Stomach (tissue), 9 donors: Measurements from ENCODE around the gene PFDN4. TPM values are rescaled to one million over a fixed set of nuclear protein-coding genes. Genes with fewer than 3 reads are reported as not detected.

Experiments
- DNase-seq, 2 donors: peaks; one replicate each; pipeline versions ENCODE4 v3.0.0 to v3.0.0-alpha.2; 2013 to 2019
- H3K27ac ChIP-seq, 5 donors: fragments of 200-600 bp in 4 of 5; sonication (generic) in 4 of 5; one replicate each; pipeline ENCODE4 v1.5.1; 2013 to 2019; ENCODE audit warnings: mild to moderate bottlenecking in 1 of 5, moderate library complexity in 1 of 5
- H3K27me3 ChIP-seq, 3 donors: fragments of 200-600 bp; sonication (generic); one replicate each; pipeline ENCODE4 v1.5.1; 2017 to 2019; ENCODE audit warnings: mixed run types in 1 of 3
- H3K36me3 ChIP-seq, 4 donors: fragments of 200-600 bp; sonication (generic); 1 replicate in 3 of 4; 2 replicates in 1 of 4; pipeline ENCODE4 v1.5.1; 2016 to 2019
- H3K4me1 ChIP-seq, 4 donors: fragments of 200-600 bp; sonication (generic); one replicate each; pipeline ENCODE4 v1.5.1; 2016 to 2019
- H3K4me3 ChIP-seq, 4 donors: fragments of 200-600 bp; sonication (generic) in 3 of 4; one replicate each; pipeline ENCODE4 v1.5.1; 2016 to 2019; ENCODE audit warnings: mild to moderate bottlenecking in 1 of 4
- H3K9me3 ChIP-seq, 4 donors: fragments of 200-600 bp; sonication (generic); one replicate each; pipeline ENCODE4 v1.5.1; 2016 to 2019
- EP300 ChIP-seq: sonication (generic); formaldehyde crosslinking; IDR thresholded peaks from one replicate; pipeline ENCODE4 v1.6.1; 2017; ENCODE audit warnings: antibody characterized with exemption
- POLR2A ChIP-seq, 4 donors: fragments of 450-650 bp; IDR thresholded peaks; one replicate each; pipeline ENCODE4 v1.6.1; 2016; ENCODE audit warnings: antibody characterized with exemption in 4 of 4, control low read depth in 2 of 4, mild to moderate bottlenecking in 1 of 4, moderate library complexity in 1 of 4
- POLR2AphosphoS5 ChIP-seq, 3 donors: sonication (generic); formaldehyde crosslinking; IDR thresholded peaks; one replicate each; pipeline ENCODE4 v1.6.1; 2016; ENCODE audit warnings: antibody characterized with exemption in 3 of 3
- whole genome bisulfite sequencing, 5 donors: extraction: QIAGEN DNeasy Blood & Tissue Kit in 3 of 5; methylation state at CpG; one replicate each; pipeline versions ENCODE4 v1.1.5 to v1.1.7; 2013 to 2018; 5-methylcytosine and 5-hydroxymethylcytosine counted together
- intact Hi-C: fragments of 100-400 bp; cut with DNase I; formaldehyde crosslinking; loops from one replicate; pipeline ENCODE4 v1.15.1; 2023; ENCODE audit warnings: low total_unique reads
- polyA plus RNA-seq, 3 donors: library from polyadenylated mRNA; stranded (reverse); fragments of 200-250 nt; gene quantifications; one replicate each; pipeline ENCODE4 v1.2.3, GENCODE V29; 2013
- total RNA-seq, 5 donors: library from RNA; depleted of rRNA; stranded (reverse); fragments of >200 nt; gene quantifications; one replicate each; pipeline versions ENCODE4 v1.1.0 to v1.2.3, GENCODE V29; 2014 to 2016
- TF ChIP-seq, protein P1 (sequence below), 7 experiments: fragments of 450-650 bp in 4 of 7; fragments of 200-600 bp in 3 of 7; sonication (generic) in 3 of 7; IDR thresholded peaks; one replicate each; pipeline ENCODE4 v1.5.1; 2016 to 2019; ENCODE audit warnings: antibody characterized with exemption in 7 of 7, control low read depth in 2 of 7, mild to moderate bottlenecking in 1 of 7
- donor health status: healthy with polysubstance abuse.
- donor health status: Bipolar disorder and iron deficiency.
- donor health status: healthy.

The PFDN4 gene
- total and polyA plus RNA-seq, 8 donors, result 49.8 to 70.6 (median 63.1) TPM

DNA sequence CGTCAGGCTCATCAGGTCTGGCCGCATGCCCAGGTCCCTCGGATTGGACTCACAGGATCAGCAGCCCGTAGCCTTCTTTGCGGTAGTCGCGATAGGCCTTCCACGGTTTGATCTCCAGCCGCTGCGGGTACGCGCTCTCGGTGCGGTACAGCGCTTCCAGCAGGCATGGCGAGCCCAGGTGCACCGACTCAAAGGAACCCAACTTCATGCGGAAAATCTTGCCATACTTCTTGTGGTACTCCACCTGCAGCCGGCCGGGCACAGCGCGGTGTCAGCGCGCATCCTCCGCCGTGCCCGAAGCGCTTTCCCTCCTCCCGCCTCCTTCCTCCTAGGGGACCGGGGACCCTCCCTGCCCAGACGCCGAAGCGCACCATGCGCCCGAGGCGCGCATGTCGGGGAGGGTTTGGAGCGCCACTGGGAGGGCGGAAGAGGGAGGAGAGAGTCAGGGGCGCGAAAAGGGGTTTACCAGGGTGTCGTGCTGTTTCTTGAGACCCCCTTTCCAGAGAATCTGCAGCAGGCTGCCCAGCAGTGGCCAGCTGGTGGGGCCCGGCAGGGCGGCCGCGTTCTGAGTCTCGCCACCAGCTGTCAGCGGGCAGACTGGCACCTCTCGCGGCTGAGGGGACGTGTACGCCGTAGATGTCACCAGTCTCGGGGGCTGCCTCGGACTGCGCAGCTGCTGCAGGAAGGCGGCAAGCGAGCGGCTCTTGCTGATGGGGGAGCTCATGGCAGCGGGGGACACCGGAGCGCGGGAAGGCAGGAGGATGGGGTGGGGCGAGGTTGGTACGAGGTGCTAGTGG lies 34.8 kb upstream of the PFDN4 start:
- Histone ChIP-seq H3K27ac (no peak overlapping the region), H3K9me3 (no peaks in the 10 kb centered on the region), H3K4me1 (peaks cover 22 to 27% (median 25%) of the 10 kb centered on the region in 4 donors), H3K4me3 (peak overlapping the region in 2 of 4 donors; percentile 23 to 38), H3K27me3 (peaks cover 21 to 99% (median 49%) of the 10 kb centered on the region in 3 donors), H3K36me3 (no peaks in the 10 kb centered on the region)
- TF ChIP-seq, protein P1, sequence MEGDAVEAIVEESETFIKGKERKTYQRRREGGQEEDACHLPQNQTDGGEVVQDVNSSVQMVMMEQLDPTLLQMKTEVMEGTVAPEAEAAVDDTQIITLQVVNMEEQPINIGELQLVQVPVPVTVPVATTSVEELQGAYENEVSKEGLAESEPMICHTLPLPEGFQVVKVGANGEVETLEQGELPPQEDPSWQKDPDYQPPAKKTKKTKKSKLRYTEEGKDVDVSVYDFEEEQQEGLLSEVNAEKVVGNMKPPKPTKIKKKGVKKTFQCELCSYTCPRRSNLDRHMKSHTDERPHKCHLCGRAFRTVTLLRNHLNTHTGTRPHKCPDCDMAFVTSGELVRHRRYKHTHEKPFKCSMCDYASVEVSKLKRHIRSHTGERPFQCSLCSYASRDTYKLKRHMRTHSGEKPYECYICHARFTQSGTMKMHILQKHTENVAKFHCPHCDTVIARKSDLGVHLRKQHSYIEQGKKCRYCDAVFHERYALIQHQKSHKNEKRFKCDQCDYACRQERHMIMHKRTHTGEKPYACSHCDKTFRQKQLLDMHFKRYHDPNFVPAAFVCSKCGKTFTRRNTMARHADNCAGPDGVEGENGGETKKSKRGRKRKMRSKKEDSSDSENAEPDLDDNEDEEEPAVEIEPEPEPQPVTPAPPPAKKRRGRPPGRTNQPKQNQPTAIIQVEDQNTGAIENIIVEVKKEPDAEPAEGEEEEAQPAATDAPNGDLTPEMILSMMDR (IDR thresholded peaks at IDR 0.05), result no peak
- TF ChIP-seq POLR2AphosphoS5 (IDR thresholded peaks at IDR 0.05) (no peak), EP300 (no peak)
- WGBS, 5 donors, result 1 to 5% (median 2%) methylated on average over 33 to 66 of the region's 66 CpGs
- intact Hi-C loops, result no loop called here
- peak in 1 of 2 donors; percentile 53 for DNase-seq

DNA sequence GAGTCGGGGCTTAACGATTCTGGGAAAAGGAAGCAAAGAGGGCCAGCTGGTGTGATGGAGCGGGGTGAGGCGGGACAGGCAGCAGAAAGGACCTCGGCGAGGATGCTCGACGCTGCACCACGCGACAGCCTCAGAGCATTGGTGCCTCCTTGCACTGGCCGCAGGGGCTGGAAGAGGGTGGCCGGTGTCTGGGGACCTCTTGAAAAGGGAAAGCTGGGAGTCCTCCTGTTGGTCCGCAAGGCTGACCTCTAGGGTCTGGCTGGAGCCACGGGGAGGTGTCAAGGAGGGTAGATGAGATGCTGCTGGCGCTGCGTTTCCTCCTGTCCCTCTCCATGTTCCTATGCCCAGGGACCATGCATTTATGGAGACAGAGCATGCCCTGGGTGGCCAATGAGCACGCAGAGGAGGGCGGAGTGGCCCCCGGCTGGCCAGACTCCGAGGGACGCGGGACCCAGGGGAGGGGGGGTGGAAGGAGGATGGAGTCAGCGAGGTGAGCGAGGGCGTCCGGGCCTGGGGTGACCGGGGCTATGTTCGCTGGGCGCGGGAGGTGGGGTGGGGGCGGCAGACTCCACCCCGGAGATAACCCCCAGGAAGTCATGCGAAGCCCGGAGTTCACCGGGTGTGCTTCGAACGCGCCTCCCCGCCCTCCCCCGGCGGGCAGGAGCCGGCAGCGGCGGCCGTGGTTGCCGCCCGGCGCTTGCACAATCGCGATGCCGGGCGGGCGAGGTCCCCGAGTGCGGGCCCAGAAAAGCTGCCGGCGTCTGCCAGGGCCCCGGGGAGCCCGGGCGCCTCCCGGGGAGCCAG lies 34.0 kb upstream of the PFDN4 start, which contains the start of gene CYP24A1:
TSS of gene CYP24A1 (minus strand) at position 334 of the 804 bp plus-strand sequence. CDS start 407 bp downstream, outside the sequence.
- WGBS, 5 donors, result 1 to 4% (median 3%) methylated on average over 42 to 61 of the region's 61 CpGs
- Histone ChIP-seq H3K4me1 (peaks cover 22 to 27% (median 25%) of the 10 kb centered on the region in 4 donors), H3K27ac (no peak within 1 kb of the TSS), H3K4me3 (peak within 1 kb of the TSS; percentile 8 to 38 (median 19)), H3K27me3 (peaks cover 21 to 92% (median 47%) of the 10 kb centered on the region in 3 donors), H3K36me3 (no peaks in the 10 kb centered on the region), H3K9me3 (no peaks in the 10 kb centered on the region)
- TF ChIP-seq POLR2AphosphoS5 (IDR thresholded peaks at IDR 0.05) (no peak), EP300 (no peak), POLR2A (IDR thresholded peaks at IDR 0.05) (no peak)
- TF ChIP-seq, protein P1 (IDR thresholded peaks at IDR 0.05), result no peak
- intact Hi-C loops, result no loop called here
- DNase-seq, result peak; percentile 29 to 51

- H3K4me1 ChIP-seq, result peaks cover 22 to 27% (median 25%) of the 10 kb centered on the region in 4 donors
- TF ChIP-seq, protein P1 (IDR thresholded peaks at IDR 0.05), result no peak
- TF ChIP-seq POLR2AphosphoS5 (IDR thresholded peaks at IDR 0.05) (no peak), POLR2A (IDR thresholded peaks at IDR 0.05) (no peak), EP300 (no peak)
- intact Hi-C loops, result no loop called here
- 9 to 24% (median 11%) methylated on average over 17 to 18 of the region's 18 CpGs for WGBS, 5 donors
- DNase-seq, result no peak
- no peaks in the 10 kb centered on the region for H3K9me3 ChIP-seq
- H3K27ac ChIP-seq, result no peak overlapping the region
- H3K4me3 ChIP-seq, result peak overlapping the region; percentile 8 to 38 (median 19)
- H3K36me3 ChIP-seq, result no peaks in the 10 kb centered on the region
- H3K27me3 ChIP-seq, result peaks cover 21 to 85% (median 47%) of the 10 kb centered on the region in 3 donors
Measured at GRCh38 chr20:54174457-54175175, 33.3 kb upstream of the PFDN4 start.

DNA sequence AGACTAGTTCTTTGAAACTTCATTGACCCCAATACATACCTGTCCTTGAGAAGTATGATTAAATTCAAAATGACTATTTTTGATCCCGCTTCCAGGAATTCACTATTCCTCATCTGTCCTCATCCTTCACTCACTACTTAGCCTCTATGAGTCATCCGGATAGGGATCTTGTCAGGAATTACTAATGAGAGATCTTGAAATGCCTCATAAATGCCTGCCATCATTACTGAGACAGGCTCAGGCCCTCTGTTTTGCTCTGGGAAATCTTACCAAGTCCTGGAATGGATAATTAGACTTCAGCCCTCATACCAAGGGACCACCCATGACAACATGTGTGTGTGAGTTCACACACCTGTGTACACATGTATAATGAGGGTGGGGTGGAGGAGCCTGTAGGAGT lies 31.3 kb upstream of the PFDN4 start:
- H3K27ac ChIP-seq, result no peak overlapping the region
- peaks cover 22 to 27% (median 25%) of the 10 kb centered on the region in 4 donors for H3K4me1 ChIP-seq
- no peak for DNase-seq
- peaks cover 21 to 69% (median 31%) of the 10 kb centered on the region in 3 donors for H3K27me3 ChIP-seq
- WGBS, 5 donors, result 70 to 98% (median 98%) methylated on average over 2 of the region's 2 CpGs
- H3K36me3 ChIP-seq, result no peaks in the 10 kb centered on the region
- intact Hi-C loops, result no loop called here
- no peaks in the 10 kb centered on the region for H3K9me3 ChIP-seq
- TF ChIP-seq, protein P1 (IDR thresholded peaks at IDR 0.05), result no peak
- TF ChIP-seq POLR2A (IDR thresholded peaks at IDR 0.05), result no peak
- TF ChIP-seq POLR2AphosphoS5 (IDR thresholded peaks at IDR 0.05), result no peak
- no peak for TF ChIP-seq EP300
- H3K4me3 ChIP-seq, result no peak overlapping the region
